ENCODE measurements around the gene CREBBP.
"Not testable (repeated sequence)": the region's sequence is repeated elsewhere in the genome, so short reads cannot be mapped to it uniquely, and the experiment has no call there.

The CREBBP gene

GRCh38 chr16:3717235-3718018, 163.1 kb downstream of the CREBBP start, which contains the start of gene TRAP1:
Gene TRAP1 (minus strand): TSS chr16:3717524. CDS start chr16:3717508, 16 bp downstream.
- ChIA-PET POLR2A (interaction anchor here (0.7 to 0.9 kb wide), 4 partner anchors 15 to 154 kb away, joined by 3 to 4 read pairs (median 3); no protein-coding TSS in a partner anchor), CTCF (interaction anchor here (0.8 to 1.9 kb wide), 3 partner anchors 16 to 142 kb away, joined by 3 to 10 read pairs (median 4); no protein-coding TSS in a partner anchor)
- DNase-seq (ENCODE audit: low read depth, low spot score), result no peak
- H3K4me3 ChIP-seq (ENCODE audit: low read depth, low read length), result peak within 1 kb of the TSS; percentile 94
- no peak for TF ChIP-seq CTCF (IDR thresholded peaks at IDR 0.05; ENCODE audit: insufficient read depth, low read length, missing control alignments)

GRCh38 chr16:3716831-3717234, 163.7 kb downstream of the CREBBP start:
- DNase-seq (ENCODE audit: low read depth, low spot score), result no peak
- ChIA-PET POLR2A (interaction anchor here (0.7 to 0.8 kb wide), 2 partner anchors 17 to 31 kb away, joined by 3 read pairs; no protein-coding TSS in a partner anchor), CTCF (interaction anchor here (1.5 to 1.9 kb wide), 2 partner anchors 15 to 26 kb away, joined by 4 to 10 read pairs; no protein-coding TSS in a partner anchor)
- peak overlapping the region; percentile 94 for H3K4me3 ChIP-seq (ENCODE audit: low read depth, low read length)
- TF ChIP-seq CTCF (IDR thresholded peaks at IDR 0.05; ENCODE audit: insufficient read depth, low read length, missing control alignments), result no peak

- no peak overlapping the region for H3K4me3 ChIP-seq (ENCODE audit: low read depth, low read length)
- TF ChIP-seq CTCF (IDR thresholded peaks at IDR 0.05; ENCODE audit: insufficient read depth, low read length, missing control alignments), result no peak
- no peak for DNase-seq (ENCODE audit: low read depth, low spot score)
- POLR2A ChIA-PET, result no interaction called here
- CTCF ChIA-PET, result interaction anchor here (7.2 kb wide), 1 partner anchor 25 kb away, joined by 34 read pairs; no protein-coding TSS in a partner anchor
Observed at GRCh38 chr16:3715430-3715829, 165.1 kb downstream of the CREBBP start.

GRCh38 chr16:3714378-3714777, 166.1 kb downstream of the CREBBP start:
- CTCF ChIA-PET, result interaction anchor here (7.2 kb wide), 1 partner anchor 24 kb away, joined by 34 read pairs; no protein-coding TSS in a partner anchor
- H3K4me3 ChIP-seq (ENCODE audit: low read depth, low read length); POLR2A ChIA-PET; DNase-seq (ENCODE audit: low read depth, low spot score): not testable (repeated sequence)

- CTCF ChIA-PET, result interaction anchor here (1.3 to 7.2 kb wide), 2 partner anchors 17 to 23 kb away, joined by 3 to 34 read pairs; no protein-coding TSS in a partner anchor
- DNase-seq (ENCODE audit: low read depth, low spot score), result no peak
- POLR2A ChIA-PET, result no interaction called here
- TF ChIP-seq CTCF (IDR thresholded peaks at IDR 0.05; ENCODE audit: insufficient read depth, low read length, missing control alignments), result no peak
- H3K4me3 ChIP-seq (ENCODE audit: low read depth, low read length), result no peak overlapping the region
Observed at GRCh38 chr16:3713587-3714242, 166.8 kb downstream of the CREBBP start.

- ChIA-PET POLR2A (no interaction called here), CTCF (interaction anchor here (1.2 to 7.2 kb wide), 3 partner anchors 12 to 22 kb away, joined by 3 to 34 read pairs (median 4); no protein-coding TSS in a partner anchor)
- no peak for TF ChIP-seq CTCF (IDR thresholded peaks at IDR 0.05; ENCODE audit: insufficient read depth, low read length, missing control alignments)
- no peak overlapping the region for H3K4me3 ChIP-seq (ENCODE audit: low read depth, low read length)
- DNase-seq (ENCODE audit: low read depth, low spot score), result no peak
Observed at GRCh38 chr16:3712861-3713372, 167.6 kb downstream of the CREBBP start.
